ENCODE results near the gene BRF1. TPM values are rescaled to one million over a fixed set of nuclear protein-coding genes. Genes with fewer than 3 reads are reported as not detected.

BRF1 gene
- total RNA-seq, 1 donor from 2014 or later: 47.7 TPM

- peaks cover 5% of the 10 kb centered on the region for H3K36me3 Mint-ChIP-seq
- H3K9me3 Mint-ChIP-seq: peaks cover 5% of the 10 kb centered on the region
- no peak for DNase-seq (ENCODE audit: extremely low spot score, unreplicated experiment)
- H3K4me1 Mint-ChIP-seq (ENCODE audit: unreplicated experiment): peaks cover 7% of the 10 kb centered on the region
- H3K27ac Mint-ChIP-seq: no peak overlapping the region
- no peaks in the 10 kb centered on the region for H3K27me3 Mint-ChIP-seq
- H3K4me3 Mint-ChIP-seq: no peak overlapping the region
- no peak for TF ChIP-seq CTCF (conservative IDR thresholded peaks at IDR 0.05)
These were observed 46.8 kb upstream of the BRF1 start for GRCh38 chr14:105347587-105347968.

GRCh38 chr14:105346876-105347586, 46.2 kb upstream of the BRF1 start:
- no peak overlapping the region for H3K27ac Mint-ChIP-seq

GRCh38 chr14:105346200-105346533, 45.4 kb upstream of the BRF1 start:
- Mint-ChIP-seq H3K4me1 (ENCODE audit: unreplicated experiment) (peaks cover 6% of the 10 kb centered on the region), H3K4me3 (no peak overlapping the region), H3K27ac (no peak overlapping the region), H3K9me3 (peaks cover 5% of the 10 kb centered on the region), H3K27me3 (no peaks in the 10 kb centered on the region), H3K36me3 (peaks cover 5% of the 10 kb centered on the region)
- no peak for TF ChIP-seq CTCF (conservative IDR thresholded peaks at IDR 0.05)
- DNase-seq (ENCODE audit: extremely low spot score, unreplicated experiment): no peak

More at GRCh38 chr14:105346876-105347586, 46.2 kb upstream of the BRF1 start:
- DNase-seq (ENCODE audit: extremely low spot score, unreplicated experiment): no peak
- Mint-ChIP-seq H3K4me3 (no peak overlapping the region), H3K9me3 (peaks cover 5% of the 10 kb centered on the region), H3K27me3 (no peaks in the 10 kb centered on the region), H3K4me1 (ENCODE audit: unreplicated experiment) (peaks cover 5% of the 10 kb centered on the region), H3K36me3 (peaks cover 5% of the 10 kb centered on the region)
- TF ChIP-seq CTCF (conservative IDR thresholded peaks at IDR 0.05): no peak

- Mint-ChIP-seq H3K4me3 (no peak overlapping the region), H3K36me3 (peaks cover 5% of the 10 kb centered on the region), H3K27ac (no peak overlapping the region), H3K9me3 (peaks cover 5% of the 10 kb centered on the region), H3K27me3 (no peaks in the 10 kb centered on the region), H3K4me1 (ENCODE audit: unreplicated experiment) (peaks cover 8% of the 10 kb centered on the region)
- no peak for TF ChIP-seq CTCF (conservative IDR thresholded peaks at IDR 0.05)
- no peak for DNase-seq (ENCODE audit: extremely low spot score, unreplicated experiment)
These were observed 42.4 kb upstream of the BRF1 start for GRCh38 chr14:105343194-105343593.

GRCh38 chr14:105340821-105341733, 40.3 kb upstream of the BRF1 start:
- Mint-ChIP-seq H3K36me3 (peaks cover 10% of the 10 kb centered on the region), H3K4me1 (ENCODE audit: unreplicated experiment) (peaks cover 8% of the 10 kb centered on the region), H3K27me3 (no peaks in the 10 kb centered on the region), H3K9me3 (peaks cover 5% of the 10 kb centered on the region), H3K4me3 (no peak overlapping the region), H3K27ac (no peak overlapping the region)
- TF ChIP-seq CTCF (conservative IDR thresholded peaks at IDR 0.05): no peak
- no peak for DNase-seq (ENCODE audit: extremely low spot score, unreplicated experiment)
